ENCODE results near the gene CTSE. TPM values are rescaled to one million over a fixed set of nuclear protein-coding genes. Genes with fewer than 3 reads are reported as not detected.

The CTSE gene
- total and polyA plus RNA-seq, 9 of the 15 experiments (the other 6 are each of a cell fraction or from before 2014, with no cell fraction given) = 0.04 to 0.18 (median 0.09) TPM; not detected in 4

GRCh38 chr1:206030714-206031113 is 7.0 kb upstream of the CTSE start (continued):
- TF ChIP-seq, protein P1, sequence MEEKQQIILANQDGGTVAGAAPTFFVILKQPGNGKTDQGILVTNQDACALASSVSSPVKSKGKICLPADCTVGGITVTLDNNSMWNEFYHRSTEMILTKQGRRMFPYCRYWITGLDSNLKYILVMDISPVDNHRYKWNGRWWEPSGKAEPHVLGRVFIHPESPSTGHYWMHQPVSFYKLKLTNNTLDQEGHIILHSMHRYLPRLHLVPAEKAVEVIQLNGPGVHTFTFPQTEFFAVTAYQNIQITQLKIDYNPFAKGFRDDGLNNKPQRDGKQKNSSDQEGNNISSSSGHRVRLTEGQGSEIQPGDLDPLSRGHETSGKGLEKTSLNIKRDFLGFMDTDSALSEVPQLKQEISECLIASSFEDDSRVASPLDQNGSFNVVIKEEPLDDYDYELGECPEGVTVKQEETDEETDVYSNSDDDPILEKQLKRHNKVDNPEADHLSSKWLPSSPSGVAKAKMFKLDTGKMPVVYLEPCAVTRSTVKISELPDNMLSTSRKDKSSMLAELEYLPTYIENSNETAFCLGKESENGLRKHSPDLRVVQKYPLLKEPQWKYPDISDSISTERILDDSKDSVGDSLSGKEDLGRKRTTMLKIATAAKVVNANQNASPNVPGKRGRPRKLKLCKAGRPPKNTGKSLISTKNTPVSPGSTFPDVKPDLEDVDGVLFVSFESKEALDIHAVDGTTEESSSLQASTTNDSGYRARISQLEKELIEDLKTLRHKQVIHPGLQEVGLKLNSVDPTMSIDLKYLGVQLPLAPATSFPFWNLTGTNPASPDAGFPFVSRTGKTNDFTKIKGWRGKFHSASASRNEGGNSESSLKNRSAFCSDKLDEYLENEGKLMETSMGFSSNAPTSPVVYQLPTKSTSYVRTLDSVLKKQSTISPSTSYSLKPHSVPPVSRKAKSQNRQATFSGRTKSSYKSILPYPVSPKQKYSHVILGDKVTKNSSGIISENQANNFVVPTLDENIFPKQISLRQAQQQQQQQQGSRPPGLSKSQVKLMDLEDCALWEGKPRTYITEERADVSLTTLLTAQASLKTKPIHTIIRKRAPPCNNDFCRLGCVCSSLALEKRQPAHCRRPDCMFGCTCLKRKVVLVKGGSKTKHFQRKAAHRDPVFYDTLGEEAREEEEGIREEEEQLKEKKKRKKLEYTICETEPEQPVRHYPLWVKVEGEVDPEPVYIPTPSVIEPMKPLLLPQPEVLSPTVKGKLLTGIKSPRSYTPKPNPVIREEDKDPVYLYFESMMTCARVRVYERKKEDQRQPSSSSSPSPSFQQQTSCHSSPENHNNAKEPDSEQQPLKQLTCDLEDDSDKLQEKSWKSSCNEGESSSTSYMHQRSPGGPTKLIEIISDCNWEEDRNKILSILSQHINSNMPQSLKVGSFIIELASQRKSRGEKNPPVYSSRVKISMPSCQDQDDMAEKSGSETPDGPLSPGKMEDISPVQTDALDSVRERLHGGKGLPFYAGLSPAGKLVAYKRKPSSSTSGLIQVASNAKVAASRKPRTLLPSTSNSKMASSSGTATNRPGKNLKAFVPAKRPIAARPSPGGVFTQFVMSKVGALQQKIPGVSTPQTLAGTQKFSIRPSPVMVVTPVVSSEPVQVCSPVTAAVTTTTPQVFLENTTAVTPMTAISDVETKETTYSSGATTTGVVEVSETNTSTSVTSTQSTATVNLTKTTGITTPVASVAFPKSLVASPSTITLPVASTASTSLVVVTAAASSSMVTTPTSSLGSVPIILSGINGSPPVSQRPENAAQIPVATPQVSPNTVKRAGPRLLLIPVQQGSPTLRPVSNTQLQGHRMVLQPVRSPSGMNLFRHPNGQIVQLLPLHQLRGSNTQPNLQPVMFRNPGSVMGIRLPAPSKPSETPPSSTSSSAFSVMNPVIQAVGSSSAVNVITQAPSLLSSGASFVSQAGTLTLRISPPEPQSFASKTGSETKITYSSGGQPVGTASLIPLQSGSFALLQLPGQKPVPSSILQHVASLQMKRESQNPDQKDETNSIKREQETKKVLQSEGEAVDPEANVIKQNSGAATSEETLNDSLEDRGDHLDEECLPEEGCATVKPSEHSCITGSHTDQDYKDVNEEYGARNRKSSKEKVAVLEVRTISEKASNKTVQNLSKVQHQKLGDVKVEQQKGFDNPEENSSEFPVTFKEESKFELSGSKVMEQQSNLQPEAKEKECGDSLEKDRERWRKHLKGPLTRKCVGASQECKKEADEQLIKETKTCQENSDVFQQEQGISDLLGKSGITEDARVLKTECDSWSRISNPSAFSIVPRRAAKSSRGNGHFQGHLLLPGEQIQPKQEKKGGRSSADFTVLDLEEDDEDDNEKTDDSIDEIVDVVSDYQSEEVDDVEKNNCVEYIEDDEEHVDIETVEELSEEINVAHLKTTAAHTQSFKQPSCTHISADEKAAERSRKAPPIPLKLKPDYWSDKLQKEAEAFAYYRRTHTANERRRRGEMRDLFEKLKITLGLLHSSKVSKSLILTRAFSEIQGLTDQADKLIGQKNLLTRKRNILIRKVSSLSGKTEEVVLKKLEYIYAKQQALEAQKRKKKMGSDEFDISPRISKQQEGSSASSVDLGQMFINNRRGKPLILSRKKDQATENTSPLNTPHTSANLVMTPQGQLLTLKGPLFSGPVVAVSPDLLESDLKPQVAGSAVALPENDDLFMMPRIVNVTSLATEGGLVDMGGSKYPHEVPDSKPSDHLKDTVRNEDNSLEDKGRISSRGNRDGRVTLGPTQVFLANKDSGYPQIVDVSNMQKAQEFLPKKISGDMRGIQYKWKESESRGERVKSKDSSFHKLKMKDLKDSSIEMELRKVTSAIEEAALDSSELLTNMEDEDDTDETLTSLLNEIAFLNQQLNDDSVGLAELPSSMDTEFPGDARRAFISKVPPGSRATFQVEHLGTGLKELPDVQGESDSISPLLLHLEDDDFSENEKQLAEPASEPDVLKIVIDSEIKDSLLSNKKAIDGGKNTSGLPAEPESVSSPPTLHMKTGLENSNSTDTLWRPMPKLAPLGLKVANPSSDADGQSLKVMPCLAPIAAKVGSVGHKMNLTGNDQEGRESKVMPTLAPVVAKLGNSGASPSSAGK (IDR thresholded peaks at IDR 0.05) = no peak
- no peak for TF ChIP-seq ILF3 (IDR thresholded peaks at IDR 0.05; ENCODE audit: borderline replicate concordance)
- TF ChIP-seq DLX4 (CRISPR knock-in tag; IDR thresholded peaks at IDR 0.05) = no peak
- TF ChIP-seq CEBPB (tag; IDR thresholded peaks at IDR 0.05) = peak; percentile 52
- no peak for TF ChIP-seq SPI1 (IDR thresholded peaks at IDR 0.05; ENCODE audit: borderline replicate concordance, low read depth, low read length)
- peak; percentile 67 to 75 for TF ChIP-seq NRF1 (conservative IDR thresholded peaks at IDR 0.05 in 1 of 2, IDR thresholded peaks at IDR 0.05 in 1 of 2)
- TF ChIP-seq SMARCC2 (IDR thresholded peaks at IDR 0.05; ENCODE audit: low read depth) = no peak
- TF ChIP-seq HCFC1 (IDR thresholded peaks at IDR 0.05; ENCODE audit: low read depth, low read length) = no peak
- no peak for TF ChIP-seq FOXK2 (conservative IDR thresholded peaks at IDR 0.05 in 1 of 2, IDR thresholded peaks at IDR 0.05 in 1 of 2; ENCODE audit: low read depth in 2 of 2)
- TF ChIP-seq STAG1 (CRISPR knock-in tag; IDR thresholded peaks at IDR 0.05; ENCODE audit: borderline replicate concordance) = peak; percentile 53; the same call in 1 of the 2 replicates
- TF ChIP-seq RCOR1 (IDR thresholded peaks at IDR 0.05; ENCODE audit: borderline replicate concordance in 1 of 2, low read depth in 2 of 2, low read length in 2 of 2) = peak in 1 of 2 experiments; percentile 38; a peak in 1 of 4 replicates
- TF ChIP-seq CTBP1 (IDR thresholded peaks at IDR 0.05; ENCODE audit: borderline replicate concordance) = peak; percentile 45; the same call in 1 of the 2 replicates
- 0 out of 2 replicates have a peak, but pooled peaks have one; percentile 32 for TF ChIP-seq LCOR (CRISPR knock-in tag; IDR thresholded peaks at IDR 0.05)
- no peak for TF ChIP-seq PCBP2 (IDR thresholded peaks at IDR 0.05; ENCODE audit: low read depth, low read length, poor library complexity, severe bottlenecking)
- no peak for TF ChIP-seq CAMTA2 (CRISPR knock-in tag; conservative IDR thresholded peaks at IDR 0.05)
- TF ChIP-seq MYNN (IDR thresholded peaks at IDR 0.05) = no peak
- no peak for TF ChIP-seq MYNN (CRISPR knock-in tag; IDR thresholded peaks at IDR 0.05)
- TF ChIP-seq RB1 (IDR thresholded peaks at IDR 0.05; ENCODE audit: low read depth) = peak; percentile 89
